ENCODE data around the gene MED15. TPM values are rescaled to one million over a fixed set of nuclear protein-coding genes. Genes with fewer than 3 reads are reported as not detected.

Gene MED15
- total and polyA plus RNA-seq, 10 of the 15 experiments (the other 5 are each of a cell fraction or from before 2014, with no cell fraction given) = 1.4 to 75.2 (median 26.9) TPM

DNA sequence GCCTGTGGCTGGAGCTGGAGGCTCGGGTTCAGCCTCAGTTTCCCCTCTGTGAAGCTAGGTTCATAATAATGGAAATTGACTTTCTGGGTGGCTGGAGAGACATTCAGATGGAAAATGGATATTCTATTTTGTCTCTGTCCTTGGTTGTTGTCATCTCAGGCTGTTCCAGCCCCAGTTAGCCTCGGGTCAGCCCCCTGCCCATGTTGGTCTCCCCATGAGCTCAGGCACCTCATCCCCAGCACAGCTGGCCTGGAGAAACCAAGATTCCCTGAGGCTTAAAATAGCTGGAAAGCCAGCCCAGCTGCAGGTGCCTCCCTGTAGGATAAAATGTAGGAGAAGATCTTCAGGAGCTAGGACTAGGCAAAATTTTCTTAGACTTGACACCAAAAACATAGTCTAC, 129.5 kb downstream of the MED15 start:
- SMC1A ChIA-PET (ENCODE audit: uncharacterized antibody, unreplicated experiment) = no interaction called here
- no peak overlapping the region for H2AFZ ChIP-seq (ENCODE audit: control insufficient read depth, low read depth, low read length)
- peaks cover 4% of the 10 kb centered on the region; the same call in 1 of the 2 replicates for H3K4me1 ChIP-seq (ENCODE audit: control insufficient read depth, insufficient read depth, low read length)
- no peaks in the 10 kb centered on the region for H3K36me3 ChIP-seq (ENCODE audit: control insufficient read depth in 2 of 2, insufficient read depth in 2 of 2, low read length in 1 of 2)
- WGBS (ENCODE audit: insufficient coverage, insufficient replicate concordance, low lambda C conversion rate, missing lambda C conversion rate) = 30% methylated on average over 2 of the region's 2 CpGs
- H3K27me3 ChIP-seq (replicated peaks in 1 of 2; ENCODE audit: control insufficient read depth in 2 of 2, insufficient read depth in 2 of 2, low read length in 1 of 2) = no peaks in the 10 kb centered on the region
- ATAC-seq (no peak), FAIRE-seq (no peak), DNase-seq (ENCODE audit: low read depth, low spot score) (no peak)
- CTCF ChIA-PET = no interaction called here
- TF ChIP-seq JUND (IDR thresholded peaks at IDR 0.05; ENCODE audit: low read depth, low read length) = no peak
- TF ChIP-seq TCF3 (IDR thresholded peaks at IDR 0.05; ENCODE audit: borderline replicate concordance, insufficient read depth, low read depth, low read length) = no peak
- no peak for TF ChIP-seq NFYA (IDR thresholded peaks at IDR 0.05; ENCODE audit: borderline replicate concordance, low read depth, low read length)
- TF ChIP-seq CREB1 (IDR thresholded peaks at IDR 0.05; ENCODE audit: low read depth) = no peak
- no peak for TF ChIP-seq GABPA (IDR thresholded peaks at IDR 0.05; ENCODE audit: low read depth)
- no peak for TF ChIP-seq PRDM15 (CRISPR knock-in tag; IDR thresholded peaks at IDR 0.05)
- TF ChIP-seq IKZF2 (IDR thresholded peaks at IDR 0.05) = no peak
- TF ChIP-seq SREBF2 (IDR thresholded peaks at IDR 0.05; ENCODE audit: low read length) = no peak
- TF ChIP-seq, protein P1, sequence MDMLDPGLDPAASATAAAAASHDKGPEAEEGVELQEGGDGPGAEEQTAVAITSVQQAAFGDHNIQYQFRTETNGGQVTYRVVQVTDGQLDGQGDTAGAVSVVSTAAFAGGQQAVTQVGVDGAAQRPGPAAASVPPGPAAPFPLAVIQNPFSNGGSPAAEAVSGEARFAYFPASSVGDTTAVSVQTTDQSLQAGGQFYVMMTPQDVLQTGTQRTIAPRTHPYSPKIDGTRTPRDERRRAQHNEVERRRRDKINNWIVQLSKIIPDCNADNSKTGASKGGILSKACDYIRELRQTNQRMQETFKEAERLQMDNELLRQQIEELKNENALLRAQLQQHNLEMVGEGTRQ (IDR thresholded peaks at IDR 0.05; ENCODE audit: borderline replicate concordance, low read depth, low read length) = no peak
- no peak for TF ChIP-seq FOXK2 (IDR thresholded peaks at IDR 0.05)
- no peak for TF ChIP-seq ESRRA (IDR thresholded peaks at IDR 0.05; ENCODE audit: low read length)
- no peak for TF ChIP-seq ZNF274 (IDR thresholded peaks at IDR 0.05; ENCODE audit: insufficient read depth, insufficient read length)
- TF ChIP-seq ZNF687 (IDR thresholded peaks at IDR 0.05) = no peak
- no peak for TF ChIP-seq BHLHE40 (IDR thresholded peaks at IDR 0.05; ENCODE audit: borderline replicate concordance in 1 of 2, low read depth in 2 of 2, low read length in 1 of 2)
- H3K9me3 ChIP-seq (replicated peaks; ENCODE audit: control insufficient read depth, insufficient read depth, low read length) = 0 out of 3 replicates have a peak, but pooled peaks cover 2% of the 10 kb centered on the region
- RAD21 ChIA-PET (ENCODE audit: unreplicated experiment) = no interaction called here
- no peak overlapping the region for H3K4me2 ChIP-seq (ENCODE audit: control insufficient read depth, insufficient read depth)
- no peaks in the 10 kb centered on the region for H4K20me1 ChIP-seq (ENCODE audit: control insufficient read depth, insufficient read depth)
- no TSS peak for BruUV-seq (replicated peaks)
- in situ Hi-C loops (cut with MboI) (no loop called here), intact Hi-C loops (cut with micrococcal nuclease; ENCODE audit: unreplicated experiment) (no loop called here)
- no peak overlapping the region for H3K9ac ChIP-seq (ENCODE audit: control insufficient read depth, insufficient read depth, low read length)
- POLR2A ChIA-PET = no interaction called here
- H3K4me3 ChIP-seq = no peak overlapping the region
- H3K27ac ChIP-seq (ENCODE audit: control insufficient read depth, insufficient read depth) = no peak overlapping the region
- no peaks in the 10 kb centered on the region for H3K79me2 ChIP-seq (ENCODE audit: control insufficient read depth, insufficient read depth, low read length)

Measured in GM12878 (cell line).